ENCODE results near the gene PCDHA5.
"Not testable (repeated sequence)": the region's sequence is repeated elsewhere in the genome, so short reads cannot be mapped to it uniquely, and the experiment has no call there.

The PCDHA5 gene

GRCh38 chr5:140821375-140822280, at the start of gene PCDHA5:
Gene PCDHA5, plus strand, starts transcription at chr5:140821613.
- DNase-seq = no peak

- no peak for DNase-seq
Observed at GRCh38 chr5:140780512-140780911, 40.9 kb upstream of the PCDHA5 start.

- DNase-seq = no peak
Observed at GRCh38 chr5:140785905-140786686, 35.3 kb upstream of the PCDHA5 start, which contains the start of gene PCDHA1. Gene PCDHA1, plus strand, starts transcription at chr5:140786140.

- DNase-seq = not testable (repeated sequence)
Observed at GRCh38 chr5:140787422-140787821, 34.0 kb upstream of the PCDHA5 start.

GRCh38 chr5:140787849-140788504, 33.4 kb upstream of the PCDHA5 start:
- DNase-seq = not testable (repeated sequence)

GRCh38 chr5:140791089-140791488, 30.3 kb upstream of the PCDHA5 start:
- DNase-seq = no peak

- no peak for DNase-seq
Observed at GRCh38 chr5:140794595-140795258, 26.7 kb upstream of the PCDHA5 start, which contains the start of gene PCDHA2. Gene PCDHA2, plus strand, starts transcription at chr5:140794852.

- DNase-seq = no peak
Observed at GRCh38 chr5:140795259-140795641, 26.2 kb upstream of the PCDHA5 start.

GRCh38 chr5:140796072-140796717, 25.2 kb upstream of the PCDHA5 start:
- DNase-seq = not testable (repeated sequence)

- no peak for DNase-seq
Observed at GRCh38 chr5:140796718-140797095, 24.7 kb upstream of the PCDHA5 start.

GRCh38 chr5:140800816-140801493, 20.5 kb upstream of the PCDHA5 start, which contains the start of gene PCDHA3:
Gene PCDHA3, plus strand, starts transcription at chr5:140801057.
- no peak for DNase-seq

- DNase-seq = no peak
Observed at GRCh38 chr5:140801494-140801841, 19.9 kb upstream of the PCDHA5 start.

GRCh38 chr5:140802381-140802780, 19.0 kb upstream of the PCDHA5 start:
- DNase-seq = not testable (repeated sequence)

- no peak for DNase-seq
Observed at GRCh38 chr5:140802781-140803271, 18.6 kb upstream of the PCDHA5 start.

GRCh38 chr5:140806834-140807775, 14.3 kb upstream of the PCDHA5 start, which contains the start of gene PCDHA4:
Gene PCDHA4, plus strand, starts transcription at chr5:140807068.
- DNase-seq = no peak

- DNase-seq = not testable (repeated sequence)
Observed at GRCh38 chr5:140808241-140808888, 13.0 kb upstream of the PCDHA5 start.

- DNase-seq = no peak
Observed at GRCh38 chr5:140808889-140809291, 12.5 kb upstream of the PCDHA5 start.

- DNase-seq = no peak
Observed at GRCh38 chr5:140822281-140822629, 842 bp downstream of the PCDHA5 start.

- not testable (repeated sequence) for DNase-seq
Observed at GRCh38 chr5:140822969-140823368, 1.6 kb downstream of the PCDHA5 start.

- no peak for DNase-seq
Observed at GRCh38 chr5:140823475-140823874, 2.1 kb downstream of the PCDHA5 start.
